Right ventricle myocardium inferior (tissue), 1 donor: ENCODE data around the gene CCDC158. TPM values are rescaled to one million over a fixed set of nuclear protein-coding genes. Genes with fewer than 3 reads are reported as not detected.

Experiments
- ATAC-seq: fragments of 200-7000 bp; cut with Tn5 transposase; one replicate; pipeline ENCODE4 v1.9.1; 2020; ENCODE audit warnings: mild to moderate bottlenecking, moderate library complexity
- DNase-seq: peaks from one replicate; pipeline ENCODE4 v3.0.0; 2021; ENCODE audit errors: missing footprints
- intact Hi-C: fragments of 100-400 bp; cut with DNase I; formaldehyde crosslinking; loops from one replicate; pipeline ENCODE4 v1.11.0; 2022
- total RNA-seq: library from RNA; stranded (reverse); fragmentation: NEBNext Ultra II Directional; extraction: Animal tissue kit (Norgen Biotek cat#: 25700); gene quantifications from one replicate; pipeline ENCODE4 v1.2.1, GENCODE V29; 2021
- donor health status: DM: no; HTN: yes; CAD: no; lungs with severe emphysema.

The CCDC158 gene
- total RNA-seq, 1 donor from 2014 or later = 0.16 TPM

DNA sequence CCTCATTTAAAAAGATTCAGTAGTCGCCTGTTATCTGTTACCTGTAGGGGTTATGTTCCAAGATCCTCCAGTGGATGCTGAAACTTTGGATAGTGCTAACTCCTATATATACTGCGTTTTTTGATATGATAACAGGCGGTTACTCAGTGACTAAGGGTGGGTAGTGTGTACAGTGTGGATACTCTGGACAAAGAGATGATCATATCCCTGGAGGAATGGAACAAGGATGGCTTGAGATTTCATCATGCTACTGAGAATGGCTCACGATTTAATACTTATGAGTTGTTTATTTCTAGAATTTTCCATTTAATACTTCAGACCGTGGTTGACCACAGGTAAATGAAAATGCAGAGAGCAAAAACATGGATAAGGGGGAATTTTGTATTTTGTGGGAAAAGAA, 147.9 kb downstream of the CCDC158 start:
- no peak for DNase-seq
- intact Hi-C loops = no loop called here

DNA sequence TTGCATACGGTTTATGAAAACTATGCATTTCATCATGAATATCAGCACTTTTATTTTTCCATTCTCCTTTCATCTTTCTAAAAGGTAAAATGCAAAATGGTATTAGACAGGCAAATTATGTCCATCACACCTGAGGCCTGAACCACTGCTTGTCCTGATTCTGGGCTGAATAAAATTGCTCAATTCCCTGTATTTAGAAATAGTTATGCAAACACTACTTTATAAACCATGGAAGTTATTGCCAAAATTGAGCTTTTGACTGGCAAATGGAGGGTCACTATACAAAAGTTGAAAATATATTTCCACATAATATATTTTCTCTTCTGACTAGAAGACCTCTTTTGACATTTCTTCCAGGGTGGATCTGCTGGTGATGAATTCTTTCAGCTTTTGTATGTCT, 148.4 kb downstream of the CCDC158 start:
- no peak for DNase-seq
- intact Hi-C loops = no loop called here
- no peak for ATAC-seq

More for the DNA sequence above, 147.9 kb downstream of the CCDC158 start:
- ATAC-seq = no peak

DNA sequence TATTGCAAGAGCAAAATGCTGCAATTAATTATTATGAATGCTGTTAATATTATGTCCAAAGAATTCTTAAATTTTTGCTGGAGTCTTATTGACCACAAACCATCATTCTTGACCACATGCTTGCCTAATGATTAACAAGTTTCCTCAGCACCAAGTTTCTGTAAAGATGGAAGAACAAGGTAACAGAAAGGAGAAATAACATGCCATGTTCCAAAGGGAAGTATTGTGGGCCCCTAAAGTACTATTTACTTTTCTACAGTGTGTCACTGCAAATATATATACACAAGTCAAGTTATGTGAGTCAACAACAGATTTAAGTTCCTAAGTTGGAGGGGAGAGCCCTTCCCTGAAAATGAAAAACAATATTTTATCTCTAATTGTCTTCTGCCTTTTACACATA, 148.9 kb downstream of the CCDC158 start:
- intact Hi-C loops = no loop called here
- ATAC-seq (no peak), DNase-seq (no peak)

DNA sequence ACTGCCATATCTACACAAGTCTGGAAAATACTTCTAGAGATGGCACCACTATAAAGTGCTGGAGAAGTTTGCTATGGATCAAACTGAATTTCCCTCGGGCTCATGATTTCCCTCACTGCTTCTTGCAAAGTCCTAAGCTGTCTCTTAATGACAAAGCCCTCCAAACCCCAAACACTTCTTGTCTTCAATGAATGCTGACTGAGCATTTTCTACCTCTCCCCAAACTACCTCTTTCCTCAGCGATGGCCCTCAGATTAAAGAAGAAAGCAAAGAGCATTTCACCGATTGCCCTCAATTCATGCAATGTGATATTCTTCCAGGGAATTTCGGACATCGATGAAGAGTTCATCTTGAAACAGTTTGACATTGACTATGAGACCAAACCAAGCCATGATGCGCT, 149.7 kb downstream of the CCDC158 start:
- DNase-seq = no peak
- ATAC-seq = no peak
- intact Hi-C loops = no loop called here

DNA sequence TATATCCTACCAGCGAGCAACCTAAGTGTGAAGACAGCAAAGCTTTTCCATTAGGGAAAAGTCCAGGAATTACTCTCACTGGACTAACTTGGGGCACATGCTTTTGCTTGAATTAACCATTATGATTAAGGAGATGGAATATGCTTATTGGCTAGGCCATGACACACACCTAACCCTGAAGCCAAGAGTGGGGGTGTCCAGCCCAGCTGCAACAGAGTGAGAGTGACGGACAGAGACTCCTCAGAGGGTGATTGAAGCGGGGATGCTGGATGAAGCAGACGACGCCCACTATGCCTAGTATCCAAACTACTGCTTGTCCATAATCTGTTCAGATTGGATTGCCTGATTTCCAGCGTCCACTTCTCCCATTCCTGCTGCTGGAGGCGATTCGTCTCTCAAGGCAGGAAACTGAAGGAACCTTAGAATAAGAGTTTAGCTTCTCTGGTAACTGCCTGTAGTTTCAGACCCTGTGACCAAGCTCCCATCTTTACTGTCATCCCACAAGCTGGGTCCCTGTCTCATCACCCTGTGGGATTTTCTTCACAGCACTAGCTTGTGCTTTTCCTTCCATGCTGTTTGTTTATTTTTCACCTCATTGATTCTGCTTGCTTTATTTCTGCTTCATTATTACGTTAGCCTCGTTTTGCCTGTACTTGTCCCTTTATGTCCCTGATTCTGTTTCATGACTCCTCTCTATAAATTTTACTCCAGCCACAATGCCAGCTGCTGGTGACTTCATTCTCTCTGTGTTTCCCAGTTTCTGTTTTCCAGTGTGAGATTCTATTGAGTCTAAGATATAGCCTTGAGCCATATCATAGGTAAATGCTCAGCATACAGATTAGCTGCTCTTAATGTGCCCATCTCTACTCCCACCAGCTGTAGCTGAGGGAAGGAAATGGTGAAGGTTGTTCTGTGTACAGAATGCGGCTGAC, 150.4 kb downstream of the CCDC158 start:
- DNase-seq = no peak
- intact Hi-C loops = no loop called here
- no peak for ATAC-seq

DNA sequence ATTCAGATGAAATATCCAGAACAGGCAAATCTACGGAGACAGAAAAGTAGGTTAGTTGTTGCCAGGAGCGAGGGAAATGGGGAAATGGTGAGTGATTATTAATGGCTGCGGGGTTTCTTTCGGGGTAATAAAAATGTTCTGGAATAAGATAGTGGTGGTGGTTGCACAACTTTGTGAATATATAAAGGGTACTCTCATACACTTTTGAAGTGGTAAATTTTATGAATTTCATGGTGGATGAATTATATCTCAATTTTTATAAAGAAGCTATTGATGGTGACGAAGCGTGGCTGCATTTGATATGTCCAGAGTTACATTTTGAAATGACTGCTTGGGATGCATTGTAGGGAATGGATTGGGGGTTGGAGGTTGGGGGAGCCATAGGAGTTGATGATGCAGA, 153.1 kb downstream of the CCDC158 start:
- intact Hi-C loops = no loop called here
- no peak for ATAC-seq
- DNase-seq = no peak

DNA sequence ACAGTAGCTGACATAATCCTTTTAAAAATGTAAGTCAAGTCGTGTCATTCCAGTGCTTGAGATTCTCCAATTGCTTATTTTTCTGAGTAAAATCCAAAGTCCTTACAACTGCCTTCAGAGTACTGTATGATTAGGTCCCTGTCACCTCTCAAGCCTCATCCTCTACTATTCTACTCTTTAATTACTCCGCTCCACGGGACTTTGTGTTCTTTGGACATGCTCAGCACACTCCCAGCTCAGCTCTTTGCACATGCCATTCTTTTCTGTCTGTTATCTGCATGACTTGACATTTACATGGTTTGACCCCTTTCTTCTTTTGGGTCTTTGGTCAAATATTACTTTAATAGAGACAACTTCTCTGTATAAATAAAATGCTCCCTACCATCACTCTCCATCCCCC, 154.3 kb downstream of the CCDC158 start:
- intact Hi-C loops = no loop called here
- DNase-seq (no peak), ATAC-seq (no peak)

DNA sequence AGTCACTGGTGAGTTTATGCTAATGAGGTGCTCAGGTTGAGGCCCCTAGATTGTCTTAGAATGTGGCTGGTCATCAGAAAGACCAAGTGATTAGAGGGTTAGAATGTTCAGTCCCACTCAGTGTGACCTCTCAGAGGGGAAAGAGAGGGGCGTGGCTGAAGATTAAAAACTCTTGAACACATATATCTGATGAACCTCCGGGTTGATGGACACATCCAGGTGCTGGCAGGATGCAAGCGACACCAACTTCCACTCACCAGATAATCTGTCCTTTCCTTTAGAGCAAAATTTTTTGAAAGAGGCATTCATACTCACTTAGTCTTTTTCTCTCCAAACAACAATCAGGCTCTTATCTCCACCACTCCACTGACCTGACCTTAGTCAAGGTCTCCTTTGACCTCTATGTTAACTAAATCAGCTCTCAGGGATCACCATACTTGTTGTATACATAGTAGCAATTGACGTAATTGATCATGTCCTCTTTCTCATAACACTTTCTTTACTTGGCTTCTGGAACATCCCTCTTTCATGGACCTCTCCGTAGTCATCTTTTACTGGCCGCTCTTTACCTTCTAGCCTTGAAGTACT, 155.2 kb downstream of the CCDC158 start:
- DNase-seq (no peak), ATAC-seq (no peak)
- intact Hi-C loops = no loop called here

Other genes with a start within 250 kb of the CCDC158 start
- 102 TPM for gene SCARB2, start 207.3 kb downstream of the CCDC158 start, total RNA-seq
- 2.4 TPM for gene FAM47E, start 169.4 kb downstream of the CCDC158 start, total RNA-seq
- gene STBD1, start 114.4 kb downstream of the CCDC158 start, total RNA-seq = 29.4 TPM
- 15.2 TPM for gene SHROOM3, start 14.1 kb upstream of the CCDC158 start, total RNA-seq